ENCODE data around the gene SPG7. TPM values are rescaled to one million over a fixed set of nuclear protein-coding genes. Genes with fewer than 3 reads are reported as not detected.

Gene SPG7
- total and polyA plus RNA-seq, 11 donors: 84.0 to 168 (median 95.9) TPM

GRCh38 chr16:89548344-89549006 is 40.3 kb downstream of the SPG7 start:
- Histone ChIP-seq H3K27ac (no peak overlapping the region), H3K27me3 (no peaks in the 10 kb centered on the region), H3K36me3 (peaks cover 0 to 98% (median 88%) of the 10 kb centered on the region in 9 donors), H3K9me3 (no peaks in the 10 kb centered on the region), H3K4me1 (no peaks in the 10 kb centered on the region), H3K4me3 (no peak overlapping the region)
- DNase-seq (no peak), ATAC-seq (no peak)
- intact Hi-C loops (cut with DNase I): no loop called here
- TF ChIP-seq POLR2A (IDR thresholded peaks at IDR 0.05) (no peak), CTCF (IDR thresholded peaks at IDR 0.05) (no peak)
- WGBS, 4 donors: 89 to 91% (median 91%) methylated on average over 25 to 28 of the region's 28 CpGs

DNA sequence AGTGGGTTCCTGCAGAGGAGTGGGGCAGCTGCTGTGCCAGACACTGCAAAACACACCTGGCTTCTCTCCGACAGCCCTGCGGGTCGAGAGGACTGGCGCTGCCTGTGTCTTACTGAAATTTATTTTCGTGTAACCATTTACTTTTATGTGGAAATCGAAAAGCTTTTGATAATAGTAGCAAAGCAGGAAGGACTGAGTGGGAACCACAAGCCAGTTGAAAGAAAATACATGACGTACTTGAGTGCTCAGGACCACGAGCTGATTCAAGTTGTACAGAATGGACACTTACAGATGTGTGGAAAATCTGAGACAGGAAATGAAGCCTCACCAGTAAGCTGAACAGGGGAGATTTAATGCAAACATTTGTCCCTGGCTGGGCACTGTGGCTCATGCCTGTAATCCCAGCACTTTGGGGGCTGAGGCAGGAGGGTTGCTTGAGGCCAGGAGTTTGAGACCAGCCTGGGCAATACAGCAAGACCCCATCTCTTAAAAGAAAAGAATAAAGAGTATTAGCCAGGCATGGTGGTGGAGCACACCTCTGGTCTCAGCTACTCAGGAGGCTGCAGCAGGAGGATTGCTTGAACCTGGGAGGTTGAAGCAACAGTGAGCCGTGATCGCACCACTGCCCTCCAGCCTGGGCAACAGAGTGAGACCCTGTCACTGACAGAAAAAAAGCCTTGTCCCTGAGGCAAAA is 41.0 kb downstream of the SPG7 start:
- TF ChIP-seq POLR2A (IDR thresholded peaks at IDR 0.05) (no peak), CTCF (IDR thresholded peaks at IDR 0.05) (no peak)
- Histone ChIP-seq H3K4me1 (no peaks in the 10 kb centered on the region), H3K27ac (no peak overlapping the region), H3K27me3 (no peaks in the 10 kb centered on the region), H3K9me3 (no peaks in the 10 kb centered on the region), H3K4me3 (no peak overlapping the region), H3K36me3 (peaks cover 0 to 98% (median 94%) of the 10 kb centered on the region in 9 donors)
- DNase-seq (no peak), ATAC-seq (no peak)
- 86 to 95% (median 93%) methylated on average over 10 of the region's 10 CpGs for WGBS, 4 donors
- intact Hi-C loops (cut with DNase I): no loop called here

- WGBS, 4 donors: 88 to 97% (median 93%) methylated on average over 20 to 22 of the region's 22 CpGs
- Histone ChIP-seq H3K27me3 (no peaks in the 10 kb centered on the region), H3K9me3 (no peaks in the 10 kb centered on the region), H3K27ac (no peak overlapping the region), H3K4me3 (no peak overlapping the region), H3K4me1 (no peaks in the 10 kb centered on the region), H3K36me3 (peaks cover 0 to 99% (median 97%) of the 10 kb centered on the region in 9 donors)
- no peak for ATAC-seq
- TF ChIP-seq POLR2A (IDR thresholded peaks at IDR 0.05) (no peak), CTCF (IDR thresholded peaks at IDR 0.05) (no peak)
- intact Hi-C loops (cut with DNase I): loop anchor here in 1 of 10 donors (5.0 kb wide), 1 partner anchor 218 kb away; no protein-coding TSS in a partner anchor
- DNase-seq: peak in 1 of 5 donors; percentile 14
Observed at GRCh38 chr16:89550421-89551007, 42.3 kb downstream of the SPG7 start.

DNA sequence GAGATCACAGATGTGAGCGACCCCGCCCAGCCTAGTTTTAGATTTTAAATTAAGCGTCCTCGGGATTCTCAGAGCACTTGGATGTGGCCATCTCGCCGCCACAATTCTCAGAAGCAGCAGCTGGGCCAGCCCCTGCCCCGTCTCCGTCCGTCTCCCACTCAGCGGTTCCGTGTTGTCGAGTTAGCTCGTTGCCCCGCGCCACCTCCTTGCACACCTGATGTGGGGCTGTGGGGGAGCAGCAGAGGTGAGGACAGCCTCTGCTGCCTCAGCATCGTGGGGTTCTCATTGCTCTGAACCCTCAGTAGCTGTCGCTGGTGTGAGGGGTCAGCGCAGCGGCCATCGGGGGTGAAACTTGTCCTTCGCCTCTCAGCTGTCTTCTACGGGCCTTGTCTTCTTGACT is 44.1 kb downstream of the SPG7 start:
- ATAC-seq: no peak
- peaks cover 0 to 3% (median 0%) of the 10 kb centered on the region in 12 donors for H3K4me1 ChIP-seq
- H3K36me3 ChIP-seq: peaks cover 0 to 99% (median 96%) of the 10 kb centered on the region in 9 donors
- no peaks in the 10 kb centered on the region for H3K9me3 ChIP-seq
- intact Hi-C loops (cut with DNase I): loop anchor here in 1 of 10 donors (5.0 kb wide), 1 partner anchor 220 kb away; no protein-coding TSS in a partner anchor
- no peak for DNase-seq
- no peaks in the 10 kb centered on the region for H3K27me3 ChIP-seq
- H3K27ac ChIP-seq: no peak overlapping the region
- WGBS, 4 donors: 94 to 95% (median 95%) methylated on average over 22 of the region's 22 CpGs
- no peak for TF ChIP-seq POLR2A (IDR thresholded peaks at IDR 0.05)
- H3K4me3 ChIP-seq: no peak overlapping the region

Measured in heart left ventricle (tissue), 16 donors.